Suppressor macrophage (primary cell): ENCODE measurements around the gene FAAP100.

ENCODE experiments used
- DNase-seq, 4 experiments: peaks; one replicate each; pipeline ENCODE4 v3.0.0-alpha.2; 2020 to 2022

The FAAP100 gene

DNA sequence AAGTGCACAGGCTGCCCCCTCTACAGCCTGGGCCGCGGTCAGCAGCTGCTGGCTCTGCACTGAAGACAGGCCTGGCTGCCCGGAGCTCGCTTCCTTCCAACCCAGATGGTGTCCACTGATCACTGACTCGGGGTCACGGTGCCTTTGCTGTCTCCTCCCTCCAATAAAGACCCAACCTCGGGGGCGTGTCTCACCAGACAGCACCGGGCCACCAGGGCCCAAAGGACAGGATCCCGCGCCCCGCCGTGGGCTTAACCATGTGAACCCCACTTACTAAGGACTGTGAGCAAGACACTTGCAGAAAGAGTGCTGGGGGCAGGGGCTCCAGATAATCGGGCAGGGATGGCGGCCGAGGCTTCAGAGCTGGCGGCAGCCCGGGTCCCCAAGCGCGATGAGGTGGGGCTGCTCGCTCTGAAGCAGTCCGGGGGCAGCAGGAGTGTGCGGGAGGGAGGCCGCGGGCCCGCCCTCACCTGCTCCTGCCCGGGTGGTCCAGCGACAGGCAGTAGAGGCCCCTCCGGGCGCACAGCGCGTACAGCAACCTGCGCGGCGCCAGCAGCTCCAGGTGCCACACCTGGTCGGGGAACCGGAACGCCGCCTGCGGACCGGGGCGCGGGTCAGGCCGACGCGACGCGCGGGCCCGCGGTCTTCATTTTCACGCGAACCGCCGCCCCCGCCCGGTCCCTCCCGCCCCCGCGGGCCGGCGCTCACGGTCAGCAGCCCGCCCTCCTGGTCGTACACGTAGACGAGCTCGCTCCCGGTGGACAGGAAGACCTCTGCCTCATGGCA lies 502 bp downstream of the FAAP100 start:
- peak; percentile 41 to 59 (median 48) for DNase-seq

DNA sequence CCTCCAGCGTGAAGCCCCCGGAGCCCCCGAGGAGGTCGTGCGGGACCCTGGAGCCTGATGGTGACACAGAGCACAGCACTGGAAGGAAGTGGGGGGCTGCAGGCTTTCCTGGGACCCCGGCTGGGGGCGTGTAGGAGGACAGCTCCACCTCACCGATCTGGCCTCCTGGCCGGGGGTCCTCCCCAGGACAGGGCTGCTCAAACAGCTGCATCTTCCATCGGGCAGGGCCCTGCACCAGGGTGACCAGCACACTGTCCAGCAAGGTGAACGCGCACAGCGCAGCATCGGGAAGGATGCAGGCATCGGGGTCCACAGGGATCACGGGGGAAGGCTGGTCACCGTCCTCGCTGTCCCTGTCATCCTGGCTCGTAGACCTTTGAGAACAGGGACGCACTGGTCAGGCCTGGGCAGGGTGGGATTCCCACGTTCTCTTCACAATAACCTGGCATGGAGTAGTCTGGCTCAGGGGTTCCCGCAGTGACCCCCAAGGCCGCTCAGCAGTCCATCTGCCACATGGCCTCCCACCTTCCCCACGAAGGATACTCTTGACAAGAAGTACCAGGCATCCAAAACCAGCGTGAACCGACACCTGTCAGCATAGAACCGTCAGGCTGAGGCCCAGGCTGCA lies 1.2 kb downstream of the FAAP100 start:
- DNase-seq: no peak

DNA sequence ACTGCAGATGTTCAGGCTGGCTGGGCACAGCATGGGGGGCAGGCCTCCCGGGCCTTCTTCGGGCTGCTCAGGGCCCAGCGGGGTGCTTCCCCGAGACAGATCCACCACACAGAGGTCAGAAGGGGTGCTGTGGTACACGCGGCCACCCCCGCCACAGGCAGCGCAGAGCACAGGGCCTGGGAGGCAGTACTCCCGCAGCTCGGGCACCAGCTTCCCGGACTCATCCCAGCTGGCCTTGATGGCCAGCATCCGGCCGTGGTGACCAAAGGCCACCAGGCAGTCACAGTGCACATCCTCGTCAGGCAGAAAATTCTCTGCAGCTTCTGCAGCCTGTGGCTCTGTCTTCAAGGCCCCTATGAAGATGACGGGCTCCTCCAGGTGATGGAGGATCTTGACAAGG lies 1.9 kb downstream of the FAAP100 start:
- DNase-seq: no peak

DNA sequence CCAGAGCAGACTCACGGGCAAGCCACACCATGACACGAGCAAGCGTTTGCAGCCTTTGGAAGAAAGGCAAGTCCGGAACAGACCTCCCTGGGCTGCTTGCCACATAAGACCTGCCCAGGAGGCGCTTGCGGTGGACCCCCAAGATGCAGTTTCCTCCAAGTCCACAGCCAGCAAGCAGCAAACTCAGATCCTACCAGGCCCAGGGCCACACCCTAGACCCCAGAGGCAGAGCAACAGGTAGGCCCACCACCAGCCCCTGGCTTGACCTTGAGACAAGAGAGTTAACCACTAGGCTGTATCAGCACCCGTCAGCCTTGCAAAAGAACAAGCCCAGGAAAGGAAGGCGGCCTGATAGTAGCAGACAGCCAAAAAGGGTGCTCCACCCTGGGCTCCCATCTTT lies 2.3 kb downstream of the FAAP100 start:
- no peak for DNase-seq

DNA sequence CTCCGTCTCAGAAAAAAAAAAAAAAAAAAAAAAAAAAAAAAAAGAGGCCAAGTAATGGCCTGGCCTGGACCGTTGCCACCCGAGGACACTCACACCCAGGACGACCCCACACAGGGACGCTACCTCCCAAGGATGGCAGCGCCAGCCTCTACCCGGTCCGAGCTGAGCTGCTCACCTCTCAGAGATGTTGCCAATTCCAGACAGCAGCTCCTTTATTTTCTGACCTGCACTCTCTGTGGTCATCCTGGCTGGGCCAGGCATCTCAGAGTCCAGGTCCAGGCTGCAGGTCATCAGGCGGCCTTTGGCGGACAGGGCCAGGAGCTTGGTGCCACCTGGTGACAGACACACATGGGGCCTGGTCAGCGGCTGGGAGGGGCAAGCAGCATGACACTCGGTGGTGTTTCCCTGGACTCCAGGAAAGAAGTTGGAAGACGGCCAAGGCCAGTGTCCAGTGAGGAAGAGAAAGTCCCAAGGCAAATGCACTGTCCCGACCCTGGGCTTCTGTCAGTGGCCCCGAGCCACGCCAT lies 3.1 kb downstream of the FAAP100 start:
- no peak for DNase-seq

DNA sequence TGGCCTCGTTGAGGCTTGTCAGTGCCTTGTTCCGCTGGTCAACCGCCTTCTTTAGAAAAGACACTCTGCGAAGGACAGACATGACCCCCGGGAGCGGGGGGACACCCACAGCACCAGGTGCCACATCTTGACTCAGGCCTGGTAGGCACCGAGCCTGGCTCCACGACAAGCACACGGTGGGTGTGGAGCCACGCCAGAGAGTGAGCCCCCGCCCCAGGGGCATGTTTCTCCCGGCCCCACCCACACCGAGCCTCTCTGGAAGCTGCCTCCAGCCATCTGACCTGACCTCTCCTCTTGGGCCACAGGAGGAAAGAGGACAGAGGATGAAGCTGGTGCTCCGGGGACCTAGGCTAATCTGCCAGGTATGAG lies 4.6 kb downstream of the FAAP100 start:
- DNase-seq: no peak

DNA sequence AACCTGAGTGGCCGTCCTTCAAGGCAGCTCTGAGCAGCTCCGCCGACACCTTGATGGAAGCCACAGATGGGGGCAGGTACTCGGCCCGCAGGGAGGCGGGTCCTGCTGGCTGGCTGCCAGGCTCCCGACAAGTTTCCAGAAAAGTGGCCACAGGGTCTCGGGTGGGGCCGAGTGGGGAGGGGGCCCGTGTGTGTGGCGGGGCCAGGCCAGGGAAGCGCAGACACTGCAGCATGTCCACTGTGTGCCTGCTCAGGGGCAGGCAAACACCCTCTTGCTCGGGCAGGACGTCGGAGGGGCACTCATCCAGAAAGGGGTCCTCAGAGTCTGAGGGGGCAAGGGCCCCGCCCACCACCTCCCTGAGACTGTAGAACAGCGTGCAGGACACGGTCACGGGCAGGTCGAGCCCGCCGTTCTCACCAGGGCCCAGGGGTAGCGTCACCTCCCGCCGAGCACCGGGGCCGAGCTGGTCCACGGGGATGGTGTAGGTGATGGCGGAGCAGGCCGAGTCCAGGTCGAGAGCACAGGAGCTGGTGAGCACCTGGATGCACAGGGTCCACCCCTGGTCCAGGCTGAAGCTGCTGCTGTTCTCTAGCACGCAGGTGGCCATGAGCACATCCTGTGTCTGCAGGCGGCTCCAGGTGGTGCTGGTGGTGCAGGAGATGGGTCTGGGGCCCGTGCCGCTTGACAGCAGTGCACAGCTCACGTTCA lies 5.1 kb downstream of the FAAP100 start:
- no peak for DNase-seq

DNA sequence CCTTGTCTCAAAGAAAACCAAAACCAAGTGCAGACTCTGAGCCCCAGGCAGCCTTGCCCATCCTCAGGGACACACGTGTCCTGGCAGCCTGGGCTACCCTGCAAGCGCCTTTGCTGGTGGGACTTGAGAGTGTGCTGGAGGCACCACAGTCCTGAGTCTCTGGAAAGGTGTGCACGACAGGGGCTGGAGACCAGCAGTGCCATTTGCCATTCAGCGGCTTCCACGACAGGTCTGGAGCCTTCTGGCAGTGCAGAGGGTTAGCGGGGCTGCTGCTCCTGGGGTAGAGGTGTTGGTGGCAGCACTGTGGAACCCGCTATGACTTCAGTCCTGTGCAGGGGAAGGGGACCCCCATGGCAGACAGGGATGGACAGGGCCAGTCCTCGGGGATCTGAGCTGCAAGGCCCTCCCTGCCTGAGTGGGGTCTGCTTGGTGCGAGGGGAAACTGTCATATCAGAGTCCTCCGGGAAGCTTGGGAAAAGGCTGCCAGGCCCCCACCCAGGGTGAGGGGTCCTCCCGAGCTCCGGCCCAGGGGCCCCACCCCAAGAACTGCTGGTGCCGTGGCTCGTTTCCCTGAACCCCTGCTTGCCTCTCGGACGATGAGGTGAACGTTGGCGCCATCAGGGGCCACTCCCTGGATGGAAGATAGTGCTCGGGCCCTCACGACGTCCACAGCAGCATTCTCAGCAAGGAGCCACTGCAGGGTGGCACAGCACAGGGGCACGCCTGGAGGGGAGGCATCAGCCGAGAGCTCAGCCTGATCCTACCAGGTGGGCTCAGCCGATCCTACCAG lies 6.8 kb downstream of the FAAP100 start:
- no peak for DNase-seq

DNA sequence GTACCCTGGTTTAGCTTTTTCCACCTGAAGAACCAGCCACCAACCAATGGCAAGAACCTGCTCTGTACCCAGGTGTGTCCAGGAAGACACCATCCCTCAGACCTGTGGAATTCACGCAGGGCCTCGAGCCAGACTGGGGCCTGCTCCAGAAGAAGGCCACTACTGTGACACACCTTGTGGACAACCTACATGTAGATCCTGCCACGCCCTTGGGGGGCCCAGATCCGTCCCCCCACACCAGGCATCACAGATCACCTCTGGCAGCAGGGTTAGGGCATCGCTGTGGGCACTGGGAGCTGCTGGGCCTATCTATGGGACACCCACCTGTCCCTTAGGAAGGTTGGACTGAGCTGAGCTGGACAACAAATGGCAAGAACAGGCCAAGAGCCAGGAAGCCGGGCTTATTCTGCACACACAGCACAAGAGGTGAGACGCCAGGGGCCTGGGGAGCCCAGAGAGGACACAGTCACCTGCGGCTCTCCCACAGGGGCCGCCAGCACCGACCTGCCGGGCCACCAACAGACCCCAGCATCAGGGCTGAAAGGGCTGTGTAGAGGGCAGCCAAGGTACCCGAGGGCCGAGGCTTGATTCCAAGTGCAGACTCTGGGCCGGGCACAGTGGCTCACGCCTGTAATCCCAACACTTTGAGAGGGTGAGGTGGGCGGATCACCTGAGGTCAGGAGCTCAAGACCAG lies 7.7 kb downstream of the FAAP100 start:
- DNase-seq: no peak

DNA sequence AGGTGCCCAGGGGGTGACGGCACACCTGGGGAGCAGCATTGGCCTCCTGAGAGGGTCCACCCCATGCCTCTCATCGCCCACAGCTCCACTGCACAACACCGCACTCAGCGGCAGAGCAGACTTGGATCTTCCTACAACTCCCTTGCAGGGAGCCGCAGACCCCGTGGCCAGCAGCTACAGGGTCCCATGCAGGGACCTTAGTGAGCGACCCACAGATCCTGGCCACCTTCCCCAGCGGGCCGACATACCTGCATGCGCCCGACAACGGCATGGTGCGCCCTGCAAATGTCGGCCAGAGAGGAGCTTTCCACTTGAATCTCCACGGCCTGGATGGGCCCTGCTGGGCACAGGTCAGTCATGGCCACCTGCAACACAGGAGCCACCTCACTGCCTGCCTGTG lies 8.4 kb downstream of the FAAP100 start:
- DNase-seq: no peak

DNA sequence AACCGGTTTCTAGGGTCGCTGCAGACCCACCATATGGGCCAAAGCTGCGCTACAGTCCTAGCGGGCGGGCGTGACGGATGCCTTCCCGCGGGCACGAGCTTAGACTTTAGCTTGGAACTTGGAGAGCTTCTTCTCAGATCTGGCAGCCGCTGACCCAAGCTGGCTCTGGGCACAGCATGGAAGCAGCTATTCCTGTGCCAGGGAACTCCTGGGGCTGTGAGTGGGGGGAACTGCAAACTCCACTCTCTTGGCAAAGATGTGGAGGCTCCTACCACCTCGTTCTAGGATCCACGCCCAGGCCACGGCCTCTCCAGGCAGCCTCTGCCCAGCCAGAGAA lies 8.8 kb downstream of the FAAP100 start:
- DNase-seq: no peak

DNA sequence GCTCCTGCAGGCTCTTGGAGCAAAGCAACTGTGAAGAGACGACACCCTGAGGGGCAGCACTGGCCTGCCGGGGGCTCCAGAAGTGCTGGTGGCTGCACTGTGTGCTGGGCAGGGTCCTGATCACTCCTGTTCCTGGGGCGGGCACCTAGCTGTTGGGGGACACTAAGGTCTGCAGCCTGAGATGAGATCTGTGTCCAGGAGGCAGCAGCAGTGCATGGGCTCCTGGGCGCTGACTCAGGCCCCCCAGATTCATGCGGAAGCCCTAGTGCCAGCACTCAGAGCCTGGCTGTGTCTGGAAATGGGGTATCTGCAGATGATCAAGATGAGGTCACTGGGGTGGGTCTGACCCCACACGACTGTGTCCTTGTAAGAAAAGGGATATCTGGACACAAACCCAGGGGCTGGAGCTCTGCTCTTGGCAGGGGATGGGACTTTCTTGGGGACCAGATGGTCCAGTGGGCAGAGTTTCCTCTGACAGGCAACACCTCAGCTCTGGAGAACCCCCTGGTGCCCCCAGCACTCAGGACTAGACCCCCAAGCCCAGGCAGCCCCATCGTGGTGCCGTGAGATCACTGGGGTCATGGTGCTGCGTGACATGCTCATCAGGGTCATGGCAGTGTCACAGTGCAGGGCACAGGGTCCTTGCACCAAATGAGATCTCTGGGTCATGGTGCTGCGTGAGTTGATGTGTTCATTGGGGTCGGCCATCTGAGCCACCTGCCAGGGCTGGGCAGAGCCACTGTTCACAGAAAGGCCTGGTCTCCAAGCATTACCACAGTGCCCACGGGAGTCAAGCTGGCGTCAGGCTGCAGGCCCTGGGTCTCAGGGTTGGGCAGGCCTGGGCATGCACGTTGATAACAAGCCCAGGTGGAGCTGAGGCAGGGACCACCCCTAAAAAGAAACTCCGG lies 9.5 kb downstream of the FAAP100 start:
- no peak for DNase-seq

DNA sequence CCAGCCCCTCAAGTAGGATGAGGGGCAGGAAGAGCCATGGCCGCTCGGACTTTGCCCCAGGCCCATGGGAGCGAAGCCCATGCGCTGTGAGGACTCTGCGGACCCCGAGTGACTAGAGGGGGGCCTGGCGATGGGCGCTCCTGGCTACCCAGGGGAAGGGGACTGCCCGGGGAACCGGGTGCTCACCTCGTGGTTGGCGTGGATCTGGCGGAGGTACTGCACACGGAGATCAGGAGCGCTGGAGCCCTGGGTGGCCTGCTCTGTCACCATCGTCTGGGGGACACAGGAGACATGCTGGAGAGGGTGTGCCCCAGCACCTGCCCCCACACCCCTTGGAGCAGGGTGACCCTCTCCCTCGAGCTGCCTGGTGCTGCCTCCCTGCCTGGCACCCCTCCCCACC lies 11.0 kb downstream of the FAAP100 start:
- DNase-seq: no peak

DNA sequence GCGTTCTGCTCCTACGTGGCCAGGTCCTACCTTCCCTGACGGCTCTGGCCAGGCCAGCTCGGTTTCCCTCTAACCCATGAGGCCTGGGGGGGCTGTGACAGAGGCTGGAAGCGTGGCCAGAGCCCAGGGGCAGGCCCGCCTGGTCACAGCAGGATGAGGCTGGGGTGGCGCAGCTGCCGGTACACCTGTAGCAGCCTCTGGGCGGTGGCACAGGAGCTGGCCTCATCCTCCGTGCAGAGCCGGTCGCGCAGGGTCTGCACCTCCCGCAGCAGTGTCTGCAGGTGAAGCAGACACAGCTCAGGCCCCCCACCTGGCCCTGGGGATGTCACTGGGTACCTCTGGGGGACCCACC lies 11.5 kb downstream of the FAAP100 start:
- DNase-seq: no peak

DNA sequence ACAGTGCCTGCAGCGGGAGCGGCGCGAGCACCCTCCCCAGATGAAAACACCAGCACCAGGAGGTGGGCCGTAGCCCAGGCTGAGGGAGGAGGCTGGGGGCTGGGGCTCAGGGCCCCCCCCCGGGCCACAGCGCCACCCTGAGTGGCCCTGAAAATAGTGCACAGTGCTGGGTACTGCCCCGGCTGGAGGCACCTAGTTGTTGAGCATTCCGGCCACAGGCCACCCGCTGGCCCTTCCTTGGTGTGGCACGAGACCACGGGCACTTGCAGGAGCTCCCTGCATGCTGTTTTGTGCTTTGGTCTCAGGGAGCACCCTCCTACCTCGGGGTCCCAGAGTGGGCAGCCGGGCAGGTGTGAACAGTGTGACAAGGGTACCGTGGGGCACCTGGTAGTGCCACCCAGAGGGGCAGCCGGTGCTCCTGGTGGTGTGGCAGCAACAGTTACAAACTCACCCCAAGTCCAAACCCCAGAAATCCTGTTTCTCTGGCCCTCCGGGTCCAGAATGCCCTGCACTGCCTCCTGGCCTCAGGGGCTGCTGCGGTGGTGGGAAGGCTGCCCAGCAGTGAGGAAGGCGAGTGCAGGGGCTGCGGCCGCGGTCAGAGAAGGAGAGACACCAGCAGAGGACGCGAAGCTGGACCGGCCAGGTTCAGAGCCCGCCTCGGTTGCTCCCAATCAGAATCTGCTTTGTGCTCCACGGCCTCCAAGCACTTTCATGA lies 12.0 kb downstream of the FAAP100 start:
- DNase-seq: no peak

DNA sequence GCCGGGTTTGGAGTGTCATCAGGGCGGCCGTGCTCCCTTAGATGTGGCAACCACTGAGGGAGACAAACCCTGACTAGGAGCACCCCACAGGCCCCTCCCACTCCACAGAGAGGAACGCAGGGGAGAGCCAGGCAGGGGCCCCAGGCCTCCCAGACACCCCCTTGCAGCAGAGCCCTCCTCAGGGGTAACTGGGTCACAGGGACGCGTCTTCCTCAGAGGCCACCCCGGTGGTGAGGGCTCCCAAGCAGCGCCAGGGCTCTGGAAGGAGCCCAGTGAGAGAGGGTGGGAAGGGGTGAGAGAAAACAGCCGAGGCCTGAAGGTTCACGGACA lies 12.6 kb downstream of the FAAP100 start:
- DNase-seq: no peak

DNA sequence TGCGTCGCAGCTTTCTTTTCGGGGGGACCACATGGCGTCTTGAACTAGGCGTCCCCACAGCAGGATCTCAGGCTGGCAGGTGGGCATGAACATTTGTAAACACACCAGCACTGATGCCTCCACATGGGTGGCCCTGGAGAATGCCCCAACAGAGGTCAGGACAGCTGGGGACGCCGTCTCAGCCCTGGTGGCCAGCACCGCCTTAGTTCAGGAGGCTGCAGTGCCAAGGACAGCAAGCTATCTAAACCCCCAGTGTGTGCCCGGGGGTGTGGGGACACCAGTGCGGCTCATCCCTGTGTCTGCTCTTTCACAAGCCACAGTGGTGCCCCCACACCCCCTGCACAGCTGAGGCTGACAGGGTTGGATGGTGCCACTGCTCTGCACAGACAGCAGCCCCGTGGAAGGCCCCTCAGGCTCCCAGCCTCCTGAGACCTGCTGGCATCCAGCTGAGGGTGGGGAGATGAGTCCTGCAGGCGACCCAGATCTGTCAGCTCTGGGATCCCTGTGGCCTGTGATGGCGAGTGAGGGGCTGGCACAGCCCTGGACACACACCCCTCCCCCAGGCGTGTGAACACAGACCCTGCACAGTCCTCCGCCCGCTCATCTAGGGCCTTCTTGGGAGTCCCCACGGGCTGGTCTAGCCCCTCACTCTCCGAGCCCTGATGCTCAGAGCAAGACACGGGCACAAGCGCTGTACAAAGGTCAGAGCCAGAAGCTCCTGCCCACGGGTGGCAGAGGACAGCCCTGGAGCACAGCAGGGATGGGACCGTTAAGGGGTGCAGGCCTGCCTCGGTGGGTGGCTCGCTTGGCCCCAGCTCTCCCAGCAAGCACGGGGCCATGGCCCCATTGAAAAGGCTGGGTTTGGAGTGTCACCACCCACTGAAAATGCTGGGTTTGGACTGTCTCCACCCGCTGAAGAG lies 13.2 kb downstream of the FAAP100 start:
- DNase-seq: no peak

DNA sequence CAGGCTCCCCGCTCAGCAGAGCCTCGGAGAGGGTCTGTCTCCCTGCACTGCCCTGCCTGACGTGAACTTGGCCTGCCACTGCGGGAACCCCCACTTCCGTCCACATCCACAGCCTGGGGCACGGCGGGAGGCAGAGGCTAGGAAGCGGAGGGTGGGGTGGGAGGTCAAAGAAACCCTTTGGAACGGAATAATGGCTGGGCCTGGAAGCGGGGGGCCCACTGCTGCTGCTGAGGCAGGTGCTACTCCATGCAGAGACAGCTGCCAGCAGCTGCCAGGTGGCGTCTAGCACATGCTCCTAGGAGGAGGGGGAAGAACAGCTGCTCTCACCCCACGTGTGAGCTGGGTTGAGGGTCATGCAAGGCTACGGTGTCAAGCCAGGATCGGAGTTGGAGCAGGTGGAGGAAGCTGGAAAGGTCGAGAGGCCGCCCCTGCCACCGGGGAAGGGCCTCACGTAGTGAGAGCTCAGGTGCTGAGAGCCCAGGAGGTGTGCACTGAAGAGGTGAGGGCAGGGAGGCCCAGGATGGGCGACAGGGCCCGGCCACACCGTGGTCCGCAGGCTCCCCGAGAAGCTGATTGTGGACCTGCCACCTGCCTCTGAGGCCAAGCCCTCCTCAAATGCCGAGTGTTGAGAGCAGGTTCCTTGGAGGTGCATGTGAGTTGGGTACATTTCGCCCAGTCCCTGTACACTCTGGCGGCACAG lies 14.1 kb downstream of the FAAP100 start:
- no peak for DNase-seq

DNA sequence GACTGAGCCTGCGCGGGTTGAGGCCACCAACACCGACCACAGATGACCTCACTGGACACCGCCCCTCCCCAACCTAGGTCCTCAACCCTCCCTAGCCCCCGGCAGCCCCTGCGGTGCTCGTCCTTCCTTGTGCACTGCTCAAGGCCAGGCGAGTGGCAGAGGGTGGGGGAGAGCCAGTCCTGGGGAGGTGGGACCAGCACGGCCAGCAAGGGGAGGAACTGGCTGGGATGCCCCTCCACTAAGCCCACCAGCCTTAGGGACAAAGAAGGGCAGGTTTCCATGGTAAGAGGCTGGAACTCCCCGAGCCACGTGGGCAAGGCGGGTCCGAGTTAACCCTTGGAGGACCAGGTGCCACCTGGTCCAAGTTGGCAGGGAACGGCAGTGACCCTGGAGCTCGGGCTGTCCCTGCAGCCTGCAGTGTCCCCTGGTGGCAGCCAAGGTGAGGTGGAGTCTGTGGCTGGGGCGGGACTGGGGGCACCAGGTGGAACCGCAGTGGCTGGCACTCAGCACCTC lies 14.8 kb downstream of the FAAP100 start:
- peak in 3 of 4 experiments; percentile 18 to 54 (median 33) for DNase-seq
